OCI-LY1 (cell line): ENCODE measurements around the gene GPR108.

Experiments
- H2AFZ ChIP-seq: fragments of 200-600 bp; sonication (generic), shearing (Covaris generic); 2 replicates; pipeline ENCODE4 v1.6.0; 2014; ENCODE audit warnings: antibody characterized with exemption, mild to moderate bottlenecking, low read length
- H3F3A ChIP-seq: fragments of 200-600 bp; sonication (generic), shearing (Covaris generic); 2 replicates; pipeline ENCODE4 v1.6.0; 2014; ENCODE audit warnings: mild to moderate bottlenecking, antibody characterized with exemption, low read length, moderate library complexity; ENCODE audit not compliant: insufficient read depth
- H3K27ac ChIP-seq: fragments of 200-600 bp; sonication (generic); 2 replicates; pipeline ENCODE4 v1.5.1; 2014; ENCODE audit warnings: low read length, mixed run types, mild to moderate bottlenecking, low read depth; ENCODE audit not compliant: poor library complexity, severe bottlenecking
- H3K27me3 ChIP-seq: fragments of 200-600 bp; sonication (generic); 2 replicates; pipeline ENCODE4 v1.6.0; 2014; ENCODE audit warnings: antibody characterized with exemption, mild to moderate bottlenecking, low read length, moderate library complexity; ENCODE audit not compliant: insufficient read depth
- H3K36me3 ChIP-seq: fragments of 200-600 bp; sonication (generic); 2 replicates; pipeline ENCODE4 v1.6.1; 2014; ENCODE audit warnings: mild to moderate bottlenecking, antibody characterized with exemption, low read length, moderate library complexity, mixed read lengths; ENCODE audit not compliant: insufficient read depth
- H3K4me1 ChIP-seq: fragments of 200-600 bp; sonication (generic); 2 replicates; pipeline ENCODE4 v1.5.1; 2014; ENCODE audit warnings: mild to moderate bottlenecking, low read length, moderate library complexity; ENCODE audit not compliant: insufficient read depth, severe bottlenecking
- H3K4me2 ChIP-seq: fragments of 200-600 bp; sonication (generic), shearing (Covaris generic); 2 replicates; pipeline ENCODE4 v1.6.1; 2014; ENCODE audit warnings: low read length
- H3K4me3 ChIP-seq: fragments of 200-600 bp; sonication (generic); 2 replicates; pipeline ENCODE4 v1.5.1; 2014; ENCODE audit warnings: low read length, low read depth, mild to moderate bottlenecking, mixed read lengths; ENCODE audit not compliant: poor library complexity, severe bottlenecking
- H3K79me2 ChIP-seq: fragments of 200-600 bp; shearing (Covaris generic); 2 replicates; pipeline ENCODE4 v1.6.1; 2016; ENCODE audit warnings: mixed run types, low read length, mixed read lengths; ENCODE audit not compliant: insufficient read depth
- H3K9ac ChIP-seq: fragments of 200-600 bp; sonication (generic), shearing (Covaris generic); 2 replicates; pipeline ENCODE4 v1.6.1; 2014; ENCODE audit warnings: mild to moderate bottlenecking, low read length, mixed read lengths
- H3K9me2 ChIP-seq: fragments of 200-600 bp; sonication (generic), shearing (Covaris generic); 2 replicates; pipeline ENCODE4 v1.6.1; 2014; ENCODE audit warnings: low read depth, mild to moderate bottlenecking, low read length, mixed read lengths
- H3K9me3 ChIP-seq: fragments of 200-600 bp; shearing (Covaris generic); 2 replicates; pipeline ENCODE4 v1.6.1; 2014; ENCODE audit warnings: low read length, mixed read lengths
- H4K20me1 ChIP-seq: fragments of 200-600 bp; sonication (generic), shearing (Covaris generic); 2 replicates; pipeline ENCODE4 v1.6.0; 2016; ENCODE audit warnings: mild to moderate bottlenecking, low read length; ENCODE audit not compliant: insufficient read depth
- CTCF ChIP-seq: fragments of 200-600 bp; sonication (generic), shearing (Covaris generic); IDR thresholded peaks from 2 replicates; pipeline ENCODE4 v1.5.1; 2017; ENCODE audit warnings: mild to moderate bottlenecking, antibody characterized with exemption, low read length, moderate library complexity, mixed read lengths
- EZH2 ChIP-seq: fragments of 200-600 bp; sonication (generic), shearing (Covaris generic); IDR thresholded peaks from 2 replicates; pipeline ENCODE4 v1.8.0; 2017; ENCODE audit warnings: borderline replicate concordance, mixed run types, mild to moderate bottlenecking, antibody characterized with exemption, low read length, moderate library complexity, mixed read lengths

GPR108 gene

GRCh38 chr19:6723738-6724137, 13.6 kb downstream of the GPR108 start:
- peaks cover 35% of the 10 kb centered on the region for H3K4me1 ChIP-seq
- no peaks in the 10 kb centered on the region for H3K36me3 ChIP-seq
- no peaks in the 10 kb centered on the region for H3K9me2 ChIP-seq
- no peak for TF ChIP-seq CTCF
- TF ChIP-seq EZH2: no peak
- H3K27me3 ChIP-seq: no peaks in the 10 kb centered on the region; the same call in 1 of the 2 replicates
- no peak overlapping the region for H2AFZ ChIP-seq
- H3K4me3 ChIP-seq: no peak overlapping the region
- H3K27ac ChIP-seq: no peak overlapping the region
- H3K9me3 ChIP-seq: no peaks in the 10 kb centered on the region
- H3K9ac ChIP-seq: no peak overlapping the region
- no peaks in the 10 kb centered on the region for H3F3A ChIP-seq
- no peaks in the 10 kb centered on the region for H3K79me2 ChIP-seq
- no peak overlapping the region for H3K4me2 ChIP-seq
- no peaks in the 10 kb centered on the region for H4K20me1 ChIP-seq

- no peak for TF ChIP-seq EZH2
- no peak for TF ChIP-seq CTCF
- Histone ChIP-seq H3K27ac (no peak overlapping the region), H2AFZ (no peak overlapping the region), H3K36me3 (no peaks in the 10 kb centered on the region), H3K27me3 (no peaks in the 10 kb centered on the region; the same call in 1 of the 2 replicates), H3K4me2 (no peak overlapping the region), H3K9me3 (no peaks in the 10 kb centered on the region), H3K4me1 (peaks cover 30% of the 10 kb centered on the region), H3K79me2 (no peaks in the 10 kb centered on the region), H3K4me3 (no peak overlapping the region), H3K9me2 (no peaks in the 10 kb centered on the region), H3F3A (no peaks in the 10 kb centered on the region), H4K20me1 (no peaks in the 10 kb centered on the region), H3K9ac (no peak overlapping the region)
Measured at GRCh38 chr19:6723108-6723618, 14.2 kb downstream of the GPR108 start.

DNA sequence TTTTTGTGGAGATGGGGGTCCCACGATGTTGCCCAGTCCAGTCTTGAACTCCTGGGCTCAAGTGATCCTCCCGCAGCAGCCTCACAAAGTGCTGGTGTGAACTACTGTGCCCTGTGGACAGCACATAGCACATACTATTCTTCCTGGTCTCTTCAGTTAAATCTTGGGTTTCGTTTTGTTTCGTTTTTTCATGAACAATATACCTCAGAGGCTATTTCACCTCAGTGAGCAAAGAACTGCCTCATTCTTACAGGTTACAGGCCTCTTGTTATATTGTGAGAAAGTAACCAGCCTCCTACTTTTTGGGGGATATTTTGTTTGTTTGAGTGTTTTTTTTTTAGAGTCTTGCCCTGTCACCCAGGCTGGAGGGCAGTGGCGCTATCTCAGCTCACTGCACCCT, 15.6 kb downstream of the GPR108 start:
- Histone ChIP-seq H3K27ac (peak overlapping the region; percentile 77), H3F3A (no peaks in the 10 kb centered on the region), H3K36me3 (no peaks in the 10 kb centered on the region), H3K9me3 (no peaks in the 10 kb centered on the region), H3K4me2 (peak overlapping the region; percentile 61), H3K4me3 (peak overlapping the region; percentile 42), H2AFZ (peak overlapping the region; percentile 76; the same call in 1 of the 2 replicates), H3K9ac (peak overlapping the region; percentile 45; the same call in 1 of the 2 replicates), H3K79me2 (no peaks in the 10 kb centered on the region), H3K27me3 (no peaks in the 10 kb centered on the region), H3K4me1 (peaks cover 22% of the 10 kb centered on the region), H4K20me1 (no peaks in the 10 kb centered on the region), H3K9me2 (no peaks in the 10 kb centered on the region)
- no peak for TF ChIP-seq EZH2
- no peak for TF ChIP-seq CTCF
